K562 (cell line): ENCODE measurements around the gene TXNRD3. TPM values are rescaled to one million over a fixed set of nuclear protein-coding genes. Genes with fewer than 3 reads are reported as not detected.

Source experiments
- ATF1 ChIP-seq, 2 experiments: fragments of 450-650 bp in 1 of 2; IDR thresholded peaks; 2 replicates each; pipeline ENCODE4 v1.6.1; 2016; ENCODE audit warnings: missing compliant biosample characterization in 1 of 2, missing genetic modification characterization in 1 of 2
- CC2D1A ChIP-seq: fragments of 450-650 bp; IDR thresholded peaks from 2 replicates; pipeline ENCODE4 v1.6.1; 2017; ENCODE audit warnings: mild to moderate bottlenecking
- HEY1 ChIP-seq: fragments of 250-450 bp; sonication (Bioruptor Pico); IDR thresholded peaks from 2 replicates; pipeline ENCODE4 v1.5.0; 2020; ENCODE audit warnings: mild to moderate bottlenecking, moderate library complexity, borderline replicate concordance
- HNRNPUL1 ChIP-seq: fragments of 200-400 bp; formaldehyde crosslinking; IDR thresholded peaks from 2 replicates; pipeline ENCODE4 v1.6.1; 2017; ENCODE audit warnings: low read length
- NFYB ChIP-seq: IDR thresholded peaks from 2 replicates; pipeline ENCODE4 v1.6.1; 2011; ENCODE audit warnings: mild to moderate bottlenecking, moderate library complexity; ENCODE audit not compliant: insufficient read length; ENCODE audit errors: extremely low read depth
- NR1H2 ChIP-seq: sonication (generic); formaldehyde crosslinking; IDR thresholded peaks from 2 replicates; pipeline ENCODE4 v1.4.0; 2020; ENCODE audit warnings: mild to moderate bottlenecking, missing genetic modification reagents
- RBM14 ChIP-seq: fragments of 200-400 bp; formaldehyde crosslinking; IDR thresholded peaks from 2 replicates; pipeline ENCODE4 v1.6.1; 2018; ENCODE audit warnings: low read depth, mild to moderate bottlenecking, low read length, moderate library complexity, borderline replicate concordance; ENCODE audit not compliant: insufficient read depth
- RBM15 ChIP-seq: fragments of 200-400 bp; formaldehyde crosslinking; IDR thresholded peaks from 2 replicates; pipeline ENCODE4 v1.6.1; 2018; ENCODE audit warnings: mild to moderate bottlenecking, low read length, moderate library complexity; ENCODE audit not compliant: insufficient read depth
- SAFB ChIP-seq: fragments of 200-400 bp; formaldehyde crosslinking; IDR thresholded peaks from 2 replicates; pipeline ENCODE4 v1.6.1; 2017; ENCODE audit warnings: low read depth, low read length, borderline replicate concordance
- SREBF1 ChIP-seq: fragments of 150-350 bp; IDR thresholded peaks from 2 replicates; pipeline ENCODE4 v1.6.1; 2014; ENCODE audit warnings: antibody characterized with exemption, low read depth, low read length, borderline replicate concordance
- TAF1 ChIP-seq: IDR thresholded peaks from 2 replicates; pipeline ENCODE4 v1.6.1; 2011; ENCODE audit warnings: mild to moderate bottlenecking, low read length, moderate library complexity; ENCODE audit not compliant: insufficient read depth, control insufficient read depth, severe bottlenecking; ENCODE audit errors: extremely low read depth
- TBP ChIP-seq: optimal IDR thresholded peaks from 2 replicates; pipeline ENCODE3; 2011; ENCODE audit warnings: low read depth, low read length, improper control_type of control experiment
- ZBED1 ChIP-seq: IDR thresholded peaks from 2 replicates; pipeline ENCODE4 v1.6.1; 2014
- ZEB2 ChIP-seq: fragments of 450-650 bp; IDR thresholded peaks from 2 replicates; pipeline ENCODE4 v1.6.1; 2016
- ZNF134 ChIP-seq: fragments of 250-450 bp; sonication (Bioruptor Pico); conservative IDR thresholded peaks from 2 replicates; pipeline ENCODE4 v1.4.0; 2020
- ZNF644 ChIP-seq: fragments of 200-800 bp; sonication (Bioruptor generic); IDR thresholded peaks from 2 replicates; pipeline ENCODE4 v1.6.1; 2016; ENCODE audit warnings: low read depth, missing genetic modification characterization, missing compliant biosample characterization
- polyA plus RNA-seq, 8 experiments: library from polyadenylated mRNA; depleted of rRNA in 4 of 8; stranded (reverse) in 5 of 8; unstranded in 3 of 8; fragments of >200 nt; fragmentation: Nextera tagmentation in 2 of 8; fragmentation: Illumina TruSeq in 1 of 8; extraction: Ambion mirVana in 2 of 8; extraction: Trizol in 1 of 8; gene quantifications; 2 replicates each; pipeline versions ENCODE4 v1.2.1 to v1.2.3, GENCODE V29; 2011 to 2014; ENCODE audit warnings: inconsistent platforms in 1 of 8, missing spikeins in 1 of 8
- total RNA-seq, 7 experiments: library from RNA; depleted of rRNA in 6 of 7; stranded (reverse); fragments of >200 nt in 6 of 7; fragmentation: Illumina TruSeq in 2 of 7; extraction: Trizol in 2 of 7; gene quantifications; 2 replicates each; pipeline versions ENCODE4 v1.2.1 to v1.2.3, GENCODE V29; 2011 to 2021; ENCODE audit warnings: low replicate concordance in 1 of 7
- TF ChIP-seq, protein P1 (sequence below), 3 experiments: fragments of 200-800 bp in 1 of 3; sonication (Bioruptor generic) in 1 of 3; sonication (generic) in 1 of 3; formaldehyde crosslinking in 1 of 3; IDR thresholded peaks; 2 replicates each; pipeline versions ENCODE4 v1.6.1 to v1.8.0; 2016 to 2022; ENCODE audit warnings: mild to moderate bottlenecking in 2 of 3, missing compliant biosample characterization in 2 of 3, missing genetic modification characterization in 2 of 3, missing genetic modification reagents in 1 of 3
- TF ChIP-seq, protein P2 (sequence below): fragments of 250-450 bp; sonication (Bioruptor Pico); IDR thresholded peaks from 2 replicates; pipeline ENCODE4 v1.4.0; 2020; ENCODE audit warnings: mild to moderate bottlenecking, moderate library complexity
- TF ChIP-seq, protein P3 (sequence below), 2 experiments: IDR thresholded peaks; 2 replicates each; pipeline ENCODE4 v1.6.1; 2012; ENCODE audit warnings: improper control_type of control experiment in 2 of 2, low read depth in 2 of 2, low read length in 2 of 2, borderline replicate concordance in 1 of 2

TXNRD3 gene
- total and polyA plus RNA-seq, 9 of the 15 experiments (the other 6 are each of a cell fraction or from before 2014, with no cell fraction given): 0.96 to 2.3 (median 1.7) TPM

- TF ChIP-seq, protein P1, sequence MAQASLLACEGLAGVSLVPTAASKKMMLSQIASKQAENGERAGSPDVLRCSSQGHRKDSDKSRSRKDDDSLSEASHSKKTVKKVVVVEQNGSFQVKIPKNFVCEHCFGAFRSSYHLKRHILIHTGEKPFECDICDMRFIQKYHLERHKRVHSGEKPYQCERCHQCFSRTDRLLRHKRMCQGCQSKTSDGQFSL (CRISPR knock-in tag; IDR thresholded peaks at IDR 0.05): no peak
- TF ChIP-seq, protein P1 (tag; IDR thresholded peaks at IDR 0.05): no peak
- TF ChIP-seq HNRNPUL1 (no peak), ZNF134 (no peak), ZNF644 (no peak), ZEB2 (no peak), RBM15 (no peak), CC2D1A (no peak), TAF1 (no peak), TBP (no peak), NR1H2 (CRISPR knock-in tag) (no peak), SAFB (no peak; the same call in 1 of the 2 replicates), SREBF1 (peak; percentile 51; the same call in 1 of the 2 replicates), HEY1 (CRISPR knock-in tag) (no peak), ATF1 (CRISPR knock-in tag; IDR thresholded peaks at IDR 0.05) (no peak), ATF1 (tag; IDR thresholded peaks at IDR 0.05) (peak; percentile 77), ZBED1 (no peak), NFYB (peak; percentile 97), RBM14 (no peak)
- TF ChIP-seq, protein P2, sequence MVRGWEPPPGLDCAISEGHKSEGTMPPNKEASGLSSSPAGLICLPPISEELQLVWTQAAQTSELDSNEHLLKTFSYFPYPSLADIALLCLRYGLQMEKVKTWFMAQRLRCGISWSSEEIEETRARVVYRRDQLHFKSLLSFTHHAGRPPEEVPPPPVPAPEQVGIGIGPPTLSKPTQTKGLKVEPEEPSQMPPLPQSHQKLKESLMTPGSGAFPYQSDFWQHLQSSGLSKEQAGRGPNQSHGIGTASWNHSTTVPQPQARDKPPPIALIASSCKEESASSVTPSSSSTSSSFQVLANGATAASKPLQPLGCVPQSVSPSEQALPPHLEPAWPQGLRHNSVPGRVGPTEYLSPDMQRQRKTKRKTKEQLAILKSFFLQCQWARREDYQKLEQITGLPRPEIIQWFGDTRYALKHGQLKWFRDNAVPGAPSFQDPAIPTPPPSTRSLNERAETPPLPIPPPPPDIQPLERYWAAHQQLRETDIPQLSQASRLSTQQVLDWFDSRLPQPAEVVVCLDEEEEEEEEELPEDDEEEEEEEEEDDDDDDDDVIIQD (CRISPR knock-in tag): no peak
- TF ChIP-seq, protein P3, sequence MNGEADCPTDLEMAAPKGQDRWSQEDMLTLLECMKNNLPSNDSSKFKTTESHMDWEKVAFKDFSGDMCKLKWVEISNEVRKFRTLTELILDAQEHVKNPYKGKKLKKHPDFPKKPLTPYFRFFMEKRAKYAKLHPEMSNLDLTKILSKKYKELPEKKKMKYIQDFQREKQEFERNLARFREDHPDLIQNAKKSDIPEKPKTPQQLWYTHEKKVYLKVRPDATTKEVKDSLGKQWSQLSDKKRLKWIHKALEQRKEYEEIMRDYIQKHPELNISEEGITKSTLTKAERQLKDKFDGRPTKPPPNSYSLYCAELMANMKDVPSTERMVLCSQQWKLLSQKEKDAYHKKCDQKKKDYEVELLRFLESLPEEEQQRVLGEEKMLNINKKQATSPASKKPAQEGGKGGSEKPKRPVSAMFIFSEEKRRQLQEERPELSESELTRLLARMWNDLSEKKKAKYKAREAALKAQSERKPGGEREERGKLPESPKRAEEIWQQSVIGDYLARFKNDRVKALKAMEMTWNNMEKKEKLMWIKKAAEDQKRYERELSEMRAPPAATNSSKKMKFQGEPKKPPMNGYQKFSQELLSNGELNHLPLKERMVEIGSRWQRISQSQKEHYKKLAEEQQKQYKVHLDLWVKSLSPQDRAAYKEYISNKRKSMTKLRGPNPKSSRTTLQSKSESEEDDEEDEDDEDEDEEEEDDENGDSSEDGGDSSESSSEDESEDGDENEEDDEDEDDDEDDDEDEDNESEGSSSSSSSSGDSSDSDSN (IDR thresholded peaks at IDR 0.05; ENCODE audit: borderline replicate concordance in 1 of 2, low read depth in 2 of 2, low read length in 2 of 2): peak in 1 of 2 experiments; percentile 88; a peak in 2 of 4 replicates
These were observed 48.9 kb upstream of the TXNRD3 start, which contains the start of gene CHCHD6 (continued) for GRCh38 chr3:126703512-126704493.
